Raji (cell line): ENCODE results near the gene INPP5D.

Experiments used
- POLR2A ChIP-seq: IDR thresholded peaks from 2 replicates; pipeline ENCODE4 v1.6.1; 2011; ENCODE audit warnings: low read depth, low read length, control low read depth; ENCODE audit not compliant: insufficient read depth

The INPP5D gene

GRCh38 chr2:233143700-233144331 is 83.7 kb downstream of the INPP5D start:
- TF ChIP-seq POLR2A, result no peak

GRCh38 chr2:233145726-233146125 is 85.6 kb downstream of the INPP5D start:
- TF ChIP-seq POLR2A, result no peak

GRCh38 chr2:233146194-233146593 is 86.1 kb downstream of the INPP5D start:
- no peak for TF ChIP-seq POLR2A

GRCh38 chr2:233147136-233147828 is 87.1 kb downstream of the INPP5D start:
- no peak for TF ChIP-seq POLR2A

- no peak for TF ChIP-seq POLR2A
These were observed 87.7 kb downstream of the INPP5D start for GRCh38 chr2:233147829-233148167.

- no peak for TF ChIP-seq POLR2A
These were observed 88.2 kb downstream of the INPP5D start for GRCh38 chr2:233148354-233148753.

GRCh38 chr2:233152541-233152940 is 92.4 kb downstream of the INPP5D start:
- TF ChIP-seq POLR2A, result no peak

- no peak for TF ChIP-seq POLR2A
These were observed 93.1 kb downstream of the INPP5D start for GRCh38 chr2:233153146-233153798.

- TF ChIP-seq POLR2A, result no peak
These were observed 95.9 kb downstream of the INPP5D start for GRCh38 chr2:233156001-233156400.

- TF ChIP-seq POLR2A, result no peak
These were observed 101.6 kb downstream of the INPP5D start for GRCh38 chr2:233161730-233162129.

GRCh38 chr2:233162770-233163169 is 102.6 kb downstream of the INPP5D start:
- no peak for TF ChIP-seq POLR2A

- no peak for TF ChIP-seq POLR2A
These were observed 103.5 kb downstream of the INPP5D start for GRCh38 chr2:233163486-233164103.

- no peak for TF ChIP-seq POLR2A
These were observed 104.0 kb downstream of the INPP5D start for GRCh38 chr2:233164128-233164635.

- no peak for TF ChIP-seq POLR2A
These were observed 104.8 kb downstream of the INPP5D start for GRCh38 chr2:233164967-233165366.

GRCh38 chr2:233165543-233165894 is 105.4 kb downstream of the INPP5D start:
- no peak for TF ChIP-seq POLR2A

- TF ChIP-seq POLR2A, result no peak
These were observed 105.9 kb downstream of the INPP5D start for GRCh38 chr2:233165895-233166661.

GRCh38 chr2:233168445-233168844 is 108.3 kb downstream of the INPP5D start:
- TF ChIP-seq POLR2A, result no peak
